Left hindlimb (tissue), 1 donor: Measurements from ENCODE around the gene SMTNL1.
A peak's percentile ranks its signal among the peaks of the same experiment; 100 is the strongest.

Source experiments
- DNase-seq: peaks from one replicate; pipeline ENCODE4 v3.0.0-alpha.2; 2018

The SMTNL1 gene, protein sequence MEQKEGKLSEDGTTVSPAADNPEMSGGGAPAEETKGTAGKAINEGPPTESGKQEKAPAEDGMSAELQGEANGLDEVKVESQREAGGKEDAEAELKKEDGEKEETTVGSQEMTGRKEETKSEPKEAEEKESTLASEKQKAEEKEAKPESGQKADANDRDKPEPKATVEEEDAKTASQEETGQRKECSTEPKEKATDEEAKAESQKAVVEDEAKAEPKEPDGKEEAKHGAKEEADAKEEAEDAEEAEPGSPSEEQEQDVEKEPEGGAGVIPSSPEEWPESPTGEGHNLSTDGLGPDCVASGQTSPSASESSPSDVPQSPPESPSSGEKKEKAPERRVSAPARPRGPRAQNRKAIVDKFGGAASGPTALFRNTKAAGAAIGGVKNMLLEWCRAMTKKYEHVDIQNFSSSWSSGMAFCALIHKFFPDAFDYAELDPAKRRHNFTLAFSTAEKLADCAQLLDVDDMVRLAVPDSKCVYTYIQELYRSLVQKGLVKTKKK

GRCh38 chr11:57536947-57537619 lies at the start of gene SMTNL1:
SMTNL1 (plus strand) TSS chr11:57537595; CDS start chr11:57542643, 5,048 bp downstream.
- no peak for DNase-seq

DNA sequence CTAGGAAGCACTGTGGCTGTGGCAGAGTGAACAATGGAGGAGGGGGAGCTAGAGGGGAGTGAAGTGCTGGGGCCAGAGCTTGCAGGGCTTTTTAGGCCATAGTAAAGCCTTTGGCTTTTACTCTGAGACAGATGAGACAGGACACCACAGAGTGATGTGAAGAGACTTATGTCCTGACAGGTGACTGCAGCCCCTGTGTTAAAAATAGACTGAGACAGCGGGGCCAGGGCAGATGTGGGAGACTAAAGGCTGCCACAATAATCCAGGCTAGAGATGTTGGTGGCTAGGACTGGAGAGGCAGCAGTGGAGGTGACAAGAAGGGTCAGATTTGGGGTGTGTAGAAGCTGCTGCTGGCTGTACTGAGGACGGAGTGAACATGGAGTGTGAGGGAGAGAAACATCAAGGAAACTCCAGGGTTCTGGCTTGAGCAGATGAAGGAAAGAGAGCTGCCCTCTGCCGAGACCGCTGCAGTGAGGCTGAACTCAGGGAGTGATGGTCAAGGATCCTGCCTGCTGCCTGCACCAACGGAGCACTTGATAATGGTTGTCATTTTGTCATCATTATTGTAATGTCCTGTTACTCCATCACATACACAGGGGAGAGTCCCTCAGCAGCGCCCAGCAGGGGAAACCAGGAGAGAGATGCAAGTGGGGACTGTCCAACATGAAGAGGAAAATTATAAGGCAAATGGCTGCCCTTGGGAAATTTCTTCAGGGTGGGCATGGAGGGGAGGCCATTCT lies 49.3 kb upstream of the SMTNL1 start:
- no peak for DNase-seq

GRCh38 chr11:57490456-57491248 lies 46.7 kb upstream of the SMTNL1 start:
- DNase-seq: no peak

DNA sequence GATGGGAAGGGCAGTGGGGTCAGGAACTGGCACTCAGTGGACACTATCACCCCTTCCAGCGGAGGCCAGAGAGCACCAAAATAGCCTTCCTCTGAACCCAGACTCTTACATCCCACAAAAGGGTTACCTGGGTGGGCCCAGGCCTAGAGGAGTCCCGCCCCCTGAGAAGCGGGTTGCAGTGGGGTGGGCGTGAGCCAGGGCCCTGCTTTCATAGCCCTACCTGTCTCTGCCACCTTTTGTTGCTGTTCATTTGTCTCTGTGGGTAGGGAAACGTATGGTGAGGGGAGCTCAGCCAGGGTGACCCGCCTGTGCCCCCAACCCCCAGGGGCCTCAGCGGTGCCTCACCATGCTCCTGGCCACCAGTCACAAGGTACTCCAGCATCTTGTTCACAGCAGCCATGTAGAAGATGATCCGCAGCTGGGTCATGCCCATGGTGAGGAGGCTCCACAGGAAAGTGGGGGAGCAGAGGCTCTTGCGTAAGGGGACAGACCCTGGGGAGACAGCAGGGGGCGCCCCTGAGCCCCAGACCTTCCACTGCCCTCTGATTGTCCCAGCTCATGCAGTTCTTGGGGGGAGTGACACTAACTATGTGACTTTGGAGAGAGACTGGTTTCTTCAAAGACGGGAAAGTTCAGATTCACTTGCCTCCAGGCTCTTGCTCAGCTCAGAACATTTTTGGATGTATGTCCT lies 45.9 kb upstream of the SMTNL1 start:
- DNase-seq: no peak

DNA sequence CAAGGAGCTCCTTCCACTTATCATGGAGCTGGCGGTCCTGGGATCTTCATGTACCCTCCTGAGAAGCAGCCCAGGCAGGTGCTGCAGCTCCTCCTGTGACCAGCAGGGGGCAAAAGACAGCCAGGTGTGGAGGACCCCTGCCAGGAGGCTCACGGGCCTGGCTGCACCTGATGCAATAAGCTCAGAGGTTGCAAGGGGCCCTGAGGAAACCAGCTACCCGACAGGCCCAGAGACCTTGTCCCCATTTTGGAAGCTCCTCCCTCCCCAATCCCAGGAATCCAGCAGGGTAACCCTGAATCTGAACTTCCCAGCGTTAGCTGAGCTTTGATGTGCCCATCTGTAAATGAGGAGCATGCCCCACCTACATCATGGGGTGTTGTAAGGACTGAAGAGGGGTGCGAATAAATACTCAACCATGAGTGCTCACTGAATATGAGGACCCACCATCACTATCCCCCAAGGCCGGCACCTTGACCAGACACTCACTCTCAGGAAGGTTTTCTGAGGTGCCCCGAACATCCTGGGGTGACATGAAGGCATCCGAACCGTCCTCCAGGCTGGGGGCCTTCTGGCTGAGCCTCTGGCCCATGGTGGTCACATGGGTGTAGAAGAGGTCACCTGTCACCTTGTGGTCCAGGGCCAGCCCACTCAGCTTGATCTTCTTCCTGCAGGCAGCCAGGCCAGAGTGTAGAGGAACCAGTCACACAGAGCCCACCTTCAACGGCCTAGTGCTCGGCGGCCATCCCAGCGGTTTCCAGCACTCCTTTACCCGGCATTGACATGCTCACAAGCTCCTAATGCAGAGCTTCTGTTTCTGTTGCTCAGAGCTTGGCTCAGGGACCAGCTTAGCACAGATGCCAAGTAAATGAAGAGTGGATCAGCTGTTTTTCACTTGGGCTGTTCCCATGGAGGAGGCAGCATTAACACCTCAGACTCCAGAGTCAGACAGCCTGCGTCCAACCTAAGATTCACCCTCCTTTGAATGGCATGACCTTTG lies 43.6 kb upstream of the SMTNL1 start:
- peak; percentile 51 for DNase-seq

GRCh38 chr11:57496109-57496820 lies 41.1 kb upstream of the SMTNL1 start:
- no peak for DNase-seq

GRCh38 chr11:57497303-57498247 lies 39.8 kb upstream of the SMTNL1 start:
- DNase-seq: no peak

DNA sequence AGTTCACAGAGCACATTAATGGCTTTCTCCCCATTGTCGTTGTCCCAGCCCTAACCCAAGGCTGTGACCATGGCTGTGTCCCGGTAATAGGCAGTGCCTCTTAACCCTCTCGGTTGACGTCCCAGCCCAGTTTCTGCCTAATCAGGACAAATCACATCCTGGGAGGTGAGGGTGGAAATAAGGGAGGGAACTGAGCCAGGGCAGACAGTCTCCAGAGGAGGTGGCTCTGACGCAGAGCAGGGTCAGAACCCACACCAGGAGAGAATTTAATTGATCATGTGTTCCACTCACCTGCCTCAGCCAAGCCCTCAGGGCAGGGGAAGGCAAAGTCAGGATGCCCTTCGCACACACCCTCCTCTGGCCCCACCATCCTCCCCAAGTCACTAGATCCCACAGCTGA lies 38.9 kb upstream of the SMTNL1 start:
- DNase-seq: no peak

DNA sequence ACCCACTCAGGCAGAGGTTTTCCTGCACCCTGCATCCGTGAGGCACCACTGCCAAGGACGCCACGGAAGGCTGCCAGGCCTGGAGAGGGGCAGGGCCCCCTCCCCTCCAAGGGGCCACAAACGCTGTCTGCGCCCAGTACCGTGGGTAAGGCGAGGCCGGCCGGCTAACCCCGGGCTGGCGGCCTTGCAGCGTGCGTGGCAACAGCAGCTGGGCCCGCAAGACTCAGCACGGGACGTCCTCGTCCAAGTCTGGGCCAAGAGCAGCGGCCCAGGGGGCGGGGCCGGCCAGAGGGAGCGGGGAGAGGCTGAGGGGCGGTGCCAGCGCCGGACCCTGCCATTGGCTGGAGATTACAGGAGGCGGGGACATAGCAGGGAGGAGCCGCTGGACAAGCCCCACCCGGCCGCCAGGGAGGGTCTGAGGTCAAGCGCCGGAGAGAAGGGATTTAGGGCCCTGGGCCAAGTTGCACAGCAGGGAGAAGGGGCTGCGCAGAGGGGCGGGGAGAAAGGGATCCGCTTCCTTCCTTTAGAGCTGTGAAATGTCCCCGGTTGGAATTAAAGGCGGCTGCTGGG lies 37.9 kb upstream of the SMTNL1 start:
- DNase-seq: peak; percentile 93

DNA sequence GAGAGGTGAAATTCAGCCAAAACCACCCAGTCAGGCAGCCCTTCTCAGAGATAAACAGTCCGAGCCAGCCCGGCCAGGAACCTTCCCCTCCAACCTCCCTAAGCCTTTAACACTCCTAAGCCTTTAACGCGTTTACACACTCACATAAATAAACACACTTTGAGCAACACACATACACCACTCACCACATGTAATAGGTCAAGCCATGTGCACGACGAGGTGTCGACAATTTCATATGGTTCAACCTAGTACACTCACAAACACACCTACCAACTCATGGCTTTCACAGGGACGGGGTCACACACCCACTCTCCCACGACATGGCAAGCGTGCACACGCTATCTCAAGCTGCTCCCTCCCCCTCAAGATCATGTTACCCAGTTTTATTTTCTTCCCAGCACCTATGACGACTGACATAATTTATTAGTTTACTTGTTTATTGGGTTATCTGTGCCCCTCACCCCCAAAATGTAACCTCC lies 37.4 kb upstream of the SMTNL1 start:
- no peak for DNase-seq

DNA sequence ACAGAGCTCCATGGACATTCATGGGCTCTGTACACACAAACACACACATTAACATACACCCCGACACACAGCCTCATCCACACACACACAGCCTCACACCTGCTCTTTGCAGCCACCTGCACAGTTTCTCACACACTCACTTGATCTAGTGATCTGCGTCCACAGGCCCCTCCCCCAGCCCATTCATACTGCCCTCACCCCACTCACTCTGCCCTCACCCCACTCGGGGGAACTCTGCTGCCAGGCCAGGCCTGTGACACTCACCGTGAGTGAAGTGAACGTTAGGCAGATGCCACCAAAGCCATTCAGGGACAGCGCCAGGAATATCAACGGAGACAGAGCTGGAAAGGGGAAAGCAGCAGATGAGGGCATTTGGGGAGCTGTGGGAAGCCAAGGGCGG lies 36.9 kb upstream of the SMTNL1 start:
- DNase-seq: no peak

GRCh38 chr11:57500926-57501325 lies 36.5 kb upstream of the SMTNL1 start:
- no peak for DNase-seq

GRCh38 chr11:57501953-57502352 lies 35.4 kb upstream of the SMTNL1 start:
- DNase-seq: no peak

- no peak for DNase-seq
These were observed 35.0 kb upstream of the SMTNL1 start for GRCh38 chr11:57502376-57502775.

GRCh38 chr11:57502870-57503269 lies 34.5 kb upstream of the SMTNL1 start:
- no peak for DNase-seq

GRCh38 chr11:57504511-57504910 lies 32.9 kb upstream of the SMTNL1 start:
- no peak for DNase-seq

GRCh38 chr11:57506522-57506921 lies 30.9 kb upstream of the SMTNL1 start:
- DNase-seq: no peak
